HG03378 (cell line): ENCODE results near the gene PTPRE.

Source experiments
- ATAC-seq: cut with Tn5 transposase; IDR thresholded peaks from one replicate; pipeline ENCODE4 v1.9.1; 2021; ENCODE audit warnings: mild to moderate bottlenecking, moderate library complexity; ENCODE audit not compliant: unreplicated experiment

Gene PTPRE

GRCh38 chr10:128018236-128018635, 111.3 kb downstream of the PTPRE start:
- ATAC-seq: no peak

- ATAC-seq: no peak
These were observed 111.8 kb downstream of the PTPRE start for GRCh38 chr10:128018691-128019090.

GRCh38 chr10:128022261-128023196, 115.6 kb downstream of the PTPRE start:
- no peak for ATAC-seq

- ATAC-seq: no peak
These were observed 117.5 kb downstream of the PTPRE start for GRCh38 chr10:128024426-128024825.

GRCh38 chr10:128025437-128025836, 118.5 kb downstream of the PTPRE start:
- no peak for ATAC-seq

- ATAC-seq: no peak
These were observed 119.0 kb downstream of the PTPRE start for GRCh38 chr10:128025951-128026350.

- ATAC-seq: no peak
These were observed 119.9 kb downstream of the PTPRE start for GRCh38 chr10:128026615-128027300.

GRCh38 chr10:128027306-128027705, 120.4 kb downstream of the PTPRE start:
- ATAC-seq: no peak

- ATAC-seq: no peak
These were observed 121.1 kb downstream of the PTPRE start for GRCh38 chr10:128027822-128028507.

- no peak for ATAC-seq
These were observed 121.8 kb downstream of the PTPRE start for GRCh38 chr10:128028508-128029289.

GRCh38 chr10:128029290-128029651, 122.4 kb downstream of the PTPRE start:
- ATAC-seq: no peak

GRCh38 chr10:128029731-128030369, 122.9 kb downstream of the PTPRE start:
- ATAC-seq: no peak

GRCh38 chr10:128030498-128031072, 123.7 kb downstream of the PTPRE start:
- ATAC-seq: no peak

GRCh38 chr10:128031216-128031615, 124.3 kb downstream of the PTPRE start:
- ATAC-seq: no peak

GRCh38 chr10:128032466-128032865, 125.6 kb downstream of the PTPRE start:
- ATAC-seq: no peak

GRCh38 chr10:128035557-128035973, 128.7 kb downstream of the PTPRE start:
- ATAC-seq: peak; percentile 56

- no peak for ATAC-seq
These were observed 129.2 kb downstream of the PTPRE start for GRCh38 chr10:128036011-128036615.

GRCh38 chr10:128036746-128037543, 130.0 kb downstream of the PTPRE start:
- ATAC-seq: no peak

GRCh38 chr10:128040096-128040495, 133.2 kb downstream of the PTPRE start:
- no peak for ATAC-seq
